CD4-positive, alpha-beta memory T cell (primary cell): ENCODE data around the gene APOE. TPM values are rescaled to one million over a fixed set of nuclear protein-coding genes. Genes with fewer than 3 reads are reported as not detected.
A peak's percentile ranks its signal among the peaks of the same experiment; 100 is the strongest.

ENCODE experiments used
- CTCF ChIA-PET: fragments of 350-600 bp; sonication (Branson Sonifier 250); formaldehyde crosslinking; loops from one replicate; lab custom pipeline; 2021; ENCODE audit warnings: inconsistent platforms; ENCODE audit not compliant: partially characterized antibody; lab: Charles Lee
- POLR2A ChIA-PET: fragments of 350-600 bp; sonication (Branson Sonifier 250); formaldehyde crosslinking; loops from one replicate; lab custom pipeline; 2021; ENCODE audit not compliant: partially characterized antibody; lab: Charles Lee
- DNase-seq, 5 donors: peaks; one replicate each; pipeline versions ENCODE4 v3.0.0 to v3.0.0-alpha.2; 2020 to 2022; ENCODE audit warnings: mixed read lengths in 1 of 5
- H3K27ac ChIP-seq: one replicate; pipeline ENCODE4 v1.7.0; 2013; ENCODE audit warnings: low read depth, low read length
- H3K27me3 ChIP-seq: 2 replicates; pipeline ENCODE4 v1.7.0; 2013; ENCODE audit warnings: mild to moderate bottlenecking, low read length, moderate library complexity; ENCODE audit not compliant: insufficient read depth
- H3K36me3 ChIP-seq: 2 replicates; pipeline ENCODE4 v1.7.0; 2013; ENCODE audit warnings: mild to moderate bottlenecking, low read length, moderate library complexity; ENCODE audit not compliant: insufficient read depth
- H3K4me1 ChIP-seq: 2 replicates; pipeline ENCODE4 v1.7.0; 2013; ENCODE audit warnings: mild to moderate bottlenecking, low read length, moderate library complexity; ENCODE audit not compliant: insufficient read depth
- H3K4me3 ChIP-seq, 2 donors: one replicate each; pipeline ENCODE4 v1.7.0; 2013; ENCODE audit warnings: low read length in 2 of 2, mild to moderate bottlenecking in 1 of 2
- H3K9me3 ChIP-seq, 2 donors: one replicate each; pipeline ENCODE4 v1.7.0; 2013; ENCODE audit warnings: low read length in 2 of 2, control low read depth in 1 of 2; ENCODE audit not compliant: control insufficient read depth in 1 of 2
- H3K27ac Mint-ChIP-seq, 7 donors: one replicate each; pipeline ENCODE4 v1.8.0; 2020 to 2021; ENCODE audit warnings: mixed read lengths in 7 of 7, mild to moderate bottlenecking in 6 of 7, inconsistent platforms in 3 of 7, moderate library complexity in 3 of 7
- H3K27me3 Mint-ChIP-seq, 2 donors: one replicate each; pipeline ENCODE4 v1.8.0; 2020 to 2021; ENCODE audit warnings: mixed read lengths in 2 of 2
- H3K36me3 Mint-ChIP-seq, 2 donors: one replicate each; pipeline ENCODE4 v1.8.0; 2020 to 2021; ENCODE audit warnings: mixed read lengths in 2 of 2, inconsistent platforms in 1 of 2, mild to moderate bottlenecking in 1 of 2
- H3K4me1 Mint-ChIP-seq, 4 donors: one replicate each; pipeline ENCODE4 v1.8.0; 2020 to 2021; ENCODE audit warnings: mixed read lengths in 4 of 4, mild to moderate bottlenecking in 1 of 4
- H3K4me3 Mint-ChIP-seq, 8 donors: one replicate each; pipeline ENCODE4 v1.8.0; 2020 to 2021; ENCODE audit warnings: mixed read lengths in 8 of 8, mild to moderate bottlenecking in 7 of 8, moderate library complexity in 6 of 8, inconsistent platforms in 3 of 8
- H3K9me3 Mint-ChIP-seq, 8 donors: one replicate each; pipeline ENCODE4 v1.8.0; 2020 to 2021; ENCODE audit warnings: mixed read lengths in 8 of 8, mild to moderate bottlenecking in 5 of 8, inconsistent platforms in 3 of 8, moderate library complexity in 1 of 8
- intact Hi-C: fragments of 100-400 bp; cut with micrococcal nuclease; formaldehyde crosslinking; loops from one replicate; pipeline ENCODE4 v1.15.1; 2023
- polyA plus RNA-seq, 2 donors: library from polyadenylated mRNA; unstranded; fragments of 300-500 nt; fragmentation: Illumina TruSeq; gene quantifications; one replicate each; pipeline ENCODE4 v1.2.3, GENCODE V29; 2021
- total RNA-seq, 2 experiments: library from RNA; stranded (reverse); gene quantifications; one replicate each; pipeline ENCODE4 v1.2.3, GENCODE V29; 2021

APOE gene
- total and polyA plus RNA-seq, 4 experiments from 2014 or later = 9.0 to 11.9 TPM; not detected in 2

- CTCF ChIA-PET = no interaction called here
- Histone ChIP-seq H3K36me3 (no peaks in the 10 kb centered on the region), H3K27me3 (no peaks in the 10 kb centered on the region), H3K4me1 (no peaks in the 10 kb centered on the region), H3K4me3 (no peak overlapping the region), H3K27ac (no peak overlapping the region), H3K9me3 (no peaks in the 10 kb centered on the region)
- POLR2A ChIA-PET = no interaction called here
- intact Hi-C loops = no loop called here
- Mint-ChIP-seq H3K4me1 (peaks cover 0 to 9% (median 4%) of the 10 kb centered on the region in 4 donors), H3K4me3 (no peak overlapping the region), H3K36me3 (no peaks in the 10 kb centered on the region), H3K27ac (no peak overlapping the region), H3K27me3 (peaks cover 10 to 19% of the 10 kb centered on the region in 2 donors), H3K9me3 (no peaks in the 10 kb centered on the region)
- no peak for DNase-seq
These were observed 22.1 kb downstream of the APOE start for GRCh38 chr19:44927746-44928145.

DNA sequence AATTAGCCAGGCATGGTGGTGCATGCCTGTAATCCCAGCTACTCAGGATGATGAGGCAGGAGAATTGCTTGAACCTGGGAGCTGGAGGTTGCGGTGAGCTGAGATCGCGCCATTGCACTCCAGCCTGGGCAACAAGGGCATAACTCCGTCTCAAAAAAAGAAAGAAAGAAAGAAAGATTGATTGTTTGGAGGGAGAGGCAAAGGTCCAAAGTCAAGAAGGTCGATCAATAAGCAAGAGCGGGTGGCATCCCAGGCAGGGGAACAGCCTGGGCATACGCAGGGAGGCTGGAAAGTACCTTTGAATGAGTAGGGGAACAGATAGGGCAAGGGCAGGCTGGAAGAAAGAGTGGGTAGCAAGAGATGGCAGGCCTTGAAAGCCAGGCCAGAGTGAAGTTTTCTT is 24.5 kb downstream of the APOE start:
- no peak for DNase-seq
- intact Hi-C loops = no loop called here
- H3K9me3 ChIP-seq = no peaks in the 10 kb centered on the region
- H3K4me1 ChIP-seq = no peaks in the 10 kb centered on the region
- Mint-ChIP-seq H3K9me3 (no peaks in the 10 kb centered on the region), H3K27ac (peak overlapping the region in 1 of 7 donors; percentile 76), H3K36me3 (no peaks in the 10 kb centered on the region), H3K27me3 (peaks cover 10 to 16% of the 10 kb centered on the region in 2 donors), H3K4me3 (no peak overlapping the region), H3K4me1 (peaks cover 0 to 9% (median 4%) of the 10 kb centered on the region in 4 donors)
- POLR2A ChIA-PET = no interaction called here
- no peaks in the 10 kb centered on the region for H3K27me3 ChIP-seq
- H3K4me3 ChIP-seq = no peak overlapping the region
- no peaks in the 10 kb centered on the region for H3K36me3 ChIP-seq
- CTCF ChIA-PET = interaction anchor here (1.1 kb wide), 1 partner anchor 159 kb away, joined by 3 read pairs; no protein-coding TSS in a partner anchor
- no peak overlapping the region for H3K27ac ChIP-seq

DNA sequence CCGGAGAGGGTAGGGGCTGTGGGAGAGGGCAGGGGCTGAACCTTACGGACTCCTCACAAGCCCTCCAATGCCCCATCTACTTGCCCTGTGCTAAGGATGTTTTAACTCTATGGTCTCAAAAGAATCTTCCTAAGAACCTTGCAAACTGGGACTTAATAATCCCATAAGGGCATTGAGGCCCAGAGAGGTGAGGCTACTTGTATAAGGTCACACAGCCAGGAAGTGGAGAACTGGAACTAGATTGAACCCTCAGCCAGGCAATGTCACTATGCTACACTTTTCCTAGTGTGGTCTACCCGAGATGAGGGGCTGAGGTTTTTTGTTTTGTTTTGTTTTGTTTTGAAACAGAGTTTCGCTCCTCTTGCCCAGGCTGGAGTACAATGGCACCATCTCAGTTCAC is 25.9 kb downstream of the APOE start:
- Histone ChIP-seq H3K27me3 (no peaks in the 10 kb centered on the region), H3K4me3 (no peak overlapping the region), H3K27ac (no peak overlapping the region), H3K9me3 (no peaks in the 10 kb centered on the region), H3K4me1 (no peaks in the 10 kb centered on the region), H3K36me3 (no peaks in the 10 kb centered on the region)
- DNase-seq = no peak
- intact Hi-C loops = no loop called here
- H3K9me3 Mint-ChIP-seq = no peaks in the 10 kb centered on the region
- H3K36me3 Mint-ChIP-seq = no peaks in the 10 kb centered on the region
- no peak overlapping the region for H3K27ac Mint-ChIP-seq
- H3K27me3 Mint-ChIP-seq = peaks cover 1 to 6% of the 10 kb centered on the region in 2 donors
- peaks cover 0 to 6% (median 3%) of the 10 kb centered on the region in 4 donors for H3K4me1 Mint-ChIP-seq
- ChIA-PET POLR2A (no interaction called here), CTCF (no interaction called here)
- no peak overlapping the region for H3K4me3 Mint-ChIP-seq

- no peaks in the 10 kb centered on the region for H3K9me3 Mint-ChIP-seq
- no peaks in the 10 kb centered on the region for H3K9me3 ChIP-seq
- no peaks in the 10 kb centered on the region for H3K4me1 Mint-ChIP-seq
- no peak overlapping the region for H3K4me3 ChIP-seq
- H3K4me1 ChIP-seq = no peaks in the 10 kb centered on the region
- no peak overlapping the region for H3K4me3 Mint-ChIP-seq
- H3K36me3 ChIP-seq = no peaks in the 10 kb centered on the region
- intact Hi-C loops = no loop called here
- POLR2A ChIA-PET = no interaction called here
- no peak overlapping the region for H3K27ac Mint-ChIP-seq
- no peak for DNase-seq
- no peak overlapping the region for H3K27ac ChIP-seq
- H3K36me3 Mint-ChIP-seq = no peaks in the 10 kb centered on the region
- no peaks in the 10 kb centered on the region for H3K27me3 Mint-ChIP-seq
- H3K27me3 ChIP-seq = no peaks in the 10 kb centered on the region
- CTCF ChIA-PET = no interaction called here
These were observed 34.1 kb downstream of the APOE start for GRCh38 chr19:44939668-44940067.

DNA sequence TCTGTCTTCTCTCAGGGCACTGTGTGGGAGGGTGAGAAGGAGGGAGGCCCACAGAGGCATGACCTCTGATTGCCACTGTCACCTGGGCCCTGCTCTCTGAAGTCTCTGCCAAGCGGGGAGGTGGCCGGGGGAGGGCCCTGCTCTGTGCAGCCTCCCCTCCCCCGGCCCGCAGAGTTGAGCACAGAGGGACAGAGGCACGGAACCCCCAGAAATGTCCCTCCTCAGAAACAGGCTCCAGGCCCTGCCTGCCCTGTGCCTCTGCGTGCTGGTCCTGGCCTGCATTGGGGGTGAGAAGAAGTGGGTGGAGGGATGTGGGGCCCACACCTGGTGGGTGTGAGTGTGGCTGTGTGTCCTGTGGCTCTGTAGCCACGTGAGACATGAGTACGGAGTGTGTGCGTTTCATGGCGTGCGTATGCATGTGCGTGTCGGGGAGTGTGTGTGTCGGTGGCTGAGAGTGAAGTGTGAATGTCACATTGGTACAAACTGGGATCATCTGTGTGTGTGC is 36.5 kb downstream of the APOE start, which contains the start of gene APOC4:
Gene APOC4 (plus strand): TSS at position 171 of the 505 bp plus-strand sequence. CDS start 41 bp downstream, at position 212.
- intact Hi-C loops = no loop called here
- CTCF ChIA-PET = no interaction called here

GRCh38 chr19:44943801-44944249 is 38.2 kb downstream of the APOE start:
- no peaks in the 10 kb centered on the region for H3K4me1 Mint-ChIP-seq
- no peaks in the 10 kb centered on the region for H3K27me3 Mint-ChIP-seq
- H3K36me3 Mint-ChIP-seq = no peaks in the 10 kb centered on the region
- Histone ChIP-seq H3K27me3 (no peaks in the 10 kb centered on the region), H3K4me3 (no peak overlapping the region), H3K27ac (no peak overlapping the region), H3K36me3 (no peaks in the 10 kb centered on the region), H3K9me3 (no peaks in the 10 kb centered on the region), H3K4me1 (no peaks in the 10 kb centered on the region)
- H3K27ac Mint-ChIP-seq = no peak overlapping the region
- H3K4me3 Mint-ChIP-seq = no peak overlapping the region
- no peaks in the 10 kb centered on the region for H3K9me3 Mint-ChIP-seq
- CTCF ChIA-PET = no interaction called here
- no peak for DNase-seq
- POLR2A ChIA-PET = no interaction called here
- intact Hi-C loops = no loop called here

More for the DNA sequence above, 36.5 kb downstream of the APOE start, which contains the start of gene APOC4:
- Histone ChIP-seq H3K27ac (no peak within 1 kb of the TSS), H3K36me3 (no peaks in the 10 kb centered on the region), H3K4me1 (no peaks in the 10 kb centered on the region), H3K9me3 (no peaks in the 10 kb centered on the region), H3K27me3 (no peaks in the 10 kb centered on the region), H3K4me3 (no peak within 1 kb of the TSS)
- Mint-ChIP-seq H3K27me3 (no peaks in the 10 kb centered on the region), H3K36me3 (no peaks in the 10 kb centered on the region), H3K4me1 (no peaks in the 10 kb centered on the region), H3K27ac (no peak within 1 kb of the TSS), H3K4me3 (no peak within 1 kb of the TSS), H3K9me3 (no peaks in the 10 kb centered on the region)
- no peak for DNase-seq
- POLR2A ChIA-PET = no interaction called here

DNA sequence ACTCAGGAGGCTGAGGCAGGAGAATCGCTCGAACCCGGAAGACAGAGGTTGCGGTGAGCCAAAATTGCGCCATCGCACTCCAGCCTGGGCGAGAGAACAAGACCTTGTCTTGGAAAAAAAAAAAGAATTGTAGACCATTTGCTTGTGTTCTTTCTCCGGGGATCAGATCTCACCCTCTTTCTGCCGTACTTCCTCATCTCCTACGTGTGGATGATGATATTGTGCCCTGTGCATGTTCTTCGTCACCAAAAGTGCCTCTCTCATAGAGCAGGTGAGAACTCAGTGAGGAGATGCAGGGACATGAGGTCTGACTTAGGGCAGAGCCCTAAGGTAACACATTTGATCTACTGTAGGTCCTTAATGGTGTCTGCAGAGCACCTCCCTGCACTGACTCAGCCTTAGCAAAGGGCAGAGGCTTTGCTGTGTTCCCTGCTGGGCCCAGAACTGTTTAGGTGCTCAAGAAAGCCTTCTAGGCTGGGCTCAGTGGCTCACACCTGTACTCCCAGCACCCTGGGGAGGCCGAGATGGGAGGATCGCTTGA is 41.5 kb downstream of the APOE start:
- peaks cover 0 to 5% of the 10 kb centered on the region in 2 donors for H3K36me3 Mint-ChIP-seq
- no peak overlapping the region for H3K27ac Mint-ChIP-seq
- no peak overlapping the region for H3K4me3 Mint-ChIP-seq
- Histone ChIP-seq H3K27ac (no peak overlapping the region), H3K27me3 (no peaks in the 10 kb centered on the region), H3K36me3 (no peaks in the 10 kb centered on the region), H3K9me3 (no peaks in the 10 kb centered on the region), H3K4me1 (no peaks in the 10 kb centered on the region), H3K4me3 (no peak overlapping the region)
- H3K9me3 Mint-ChIP-seq = no peaks in the 10 kb centered on the region
- H3K27me3 Mint-ChIP-seq = no peaks in the 10 kb centered on the region
- POLR2A ChIA-PET = no interaction called here
- intact Hi-C loops = no loop called here
- no peak for DNase-seq
- CTCF ChIA-PET = no interaction called here
- peaks cover 0 to 3% (median 1%) of the 10 kb centered on the region in 4 donors for H3K4me1 Mint-ChIP-seq
